GM18520 (cell line): ENCODE data around the gene ADAMTS19.
A peak's percentile ranks its signal among the peaks of the same experiment; 100 is the strongest.
"Not testable (repeated sequence)": the region's sequence is repeated elsewhere in the genome, so short reads cannot be mapped to it uniquely, and the experiment has no call there.

Experiments used
- ATAC-seq: cut with Tn5 transposase; IDR thresholded peaks from one replicate; pipeline ENCODE4 v1.9.1; 2021; ENCODE audit not compliant: unreplicated experiment

The ADAMTS19 gene

DNA sequence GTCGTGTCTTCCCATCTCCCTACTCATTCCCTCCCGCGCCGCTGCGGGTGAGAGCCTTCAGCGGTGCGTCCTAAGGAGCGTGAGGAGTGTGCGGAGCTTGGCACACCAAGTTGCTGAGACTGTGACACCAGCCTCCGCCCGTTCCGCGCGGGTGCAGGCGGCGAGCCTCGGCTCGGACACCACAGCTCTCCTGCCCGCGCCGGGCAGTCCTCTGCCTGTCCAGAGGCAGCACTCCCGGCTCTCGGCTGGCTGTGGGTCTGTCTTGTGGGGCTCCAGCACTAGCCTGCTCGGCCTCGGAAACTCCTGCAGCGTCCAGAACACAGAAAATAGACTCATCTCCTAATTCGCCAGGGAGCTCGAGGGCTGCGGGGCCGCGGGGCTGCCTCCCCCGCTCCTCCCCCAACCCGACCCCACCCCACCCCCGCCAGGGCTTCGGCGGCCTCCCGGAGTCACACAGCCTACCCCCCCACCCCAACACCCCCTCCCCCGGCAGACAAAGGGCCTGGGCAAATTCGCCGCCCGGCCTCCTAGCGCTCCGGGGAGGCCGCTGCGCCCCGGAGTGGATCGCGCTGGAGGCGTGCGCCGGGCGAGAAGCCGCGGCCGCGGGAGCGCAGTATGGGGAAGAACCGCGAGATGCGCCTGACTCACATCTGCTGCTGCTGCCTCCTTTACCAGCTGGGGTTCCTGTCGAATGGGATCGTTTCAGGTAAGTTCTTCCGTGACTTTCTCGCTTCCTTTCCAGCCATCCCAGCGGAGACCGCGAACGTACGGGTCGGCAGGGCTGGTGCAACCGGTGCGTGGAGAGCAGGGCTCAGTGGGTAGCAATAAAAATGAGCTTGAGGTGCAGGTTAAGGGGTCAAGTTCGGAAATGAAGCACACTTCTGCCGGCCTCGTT, at the start of gene ADAMTS19:
ADAMTS19 (plus strand) TSS at position 522 of the 895 bp plus-strand sequence; CDS start at position 616, 94 bp downstream.
- ATAC-seq, result no peak

GRCh38 chr5:129410488-129410887, 49.6 kb upstream of the ADAMTS19 start:
- no peak for ATAC-seq

- ATAC-seq, result no peak
Observed at GRCh38 chr5:129412721-129413120, 47.4 kb upstream of the ADAMTS19 start.

DNA sequence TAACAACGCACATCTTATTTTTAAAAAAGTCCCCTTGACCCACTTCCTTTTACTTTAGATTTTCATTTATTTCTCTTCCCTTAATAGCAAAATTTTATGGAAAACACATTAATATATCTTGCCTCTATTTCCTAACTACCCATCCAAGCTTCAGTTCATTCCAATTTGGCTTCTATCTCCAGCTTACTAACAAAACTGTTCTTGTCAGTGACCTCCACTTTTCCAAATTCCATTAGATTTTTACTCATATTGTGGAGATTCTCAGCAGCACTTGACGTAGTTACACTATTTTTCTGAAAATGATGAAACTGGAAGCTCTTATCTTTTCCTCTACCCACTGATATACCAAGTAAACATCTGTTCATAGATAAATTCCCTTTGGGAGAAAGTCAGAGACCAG, 46.5 kb upstream of the ADAMTS19 start:
- ATAC-seq, result no peak

GRCh38 chr5:129419292-129419691, 40.8 kb upstream of the ADAMTS19 start:
- no peak for ATAC-seq

DNA sequence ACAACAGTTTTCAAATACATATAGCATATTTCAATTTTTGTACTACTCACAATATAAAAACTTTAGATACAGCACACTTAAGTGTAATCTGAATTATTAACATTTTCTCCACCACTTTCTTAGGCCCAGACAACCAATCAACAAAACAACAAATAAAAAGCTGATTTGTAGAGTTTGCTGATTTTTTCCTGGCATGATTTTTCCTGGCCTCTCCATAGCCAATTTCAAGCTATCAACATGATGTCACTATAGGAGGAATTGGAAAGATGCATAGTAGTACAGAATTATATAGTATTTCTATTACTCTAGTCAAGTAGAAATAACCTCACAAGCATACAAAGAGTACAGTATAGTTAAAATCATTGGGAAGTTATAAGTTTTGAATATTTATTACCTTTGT, 35.1 kb upstream of the ADAMTS19 start:
- ATAC-seq, result no peak

DNA sequence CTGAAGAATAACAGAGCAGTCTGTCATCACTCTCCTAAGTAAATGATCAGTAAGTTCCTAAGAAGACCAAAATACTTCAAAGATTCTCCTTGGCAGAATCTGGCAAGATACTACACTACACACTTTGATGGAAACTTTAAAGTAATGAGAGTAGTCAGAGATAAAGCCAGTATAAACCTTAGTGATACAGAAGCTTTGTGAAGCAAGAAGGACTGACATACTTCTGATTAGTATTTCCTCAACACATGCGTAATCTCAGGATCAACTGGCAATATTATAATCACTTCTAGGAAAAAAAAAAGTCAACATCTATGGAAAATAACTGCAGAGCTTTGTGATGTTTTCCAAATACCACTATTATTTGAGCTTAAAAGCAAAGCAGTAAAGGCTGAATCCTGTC, 34.0 kb upstream of the ADAMTS19 start:
- no peak for ATAC-seq

GRCh38 chr5:129428636-129429035, 31.5 kb upstream of the ADAMTS19 start:
- not testable (repeated sequence) for ATAC-seq

DNA sequence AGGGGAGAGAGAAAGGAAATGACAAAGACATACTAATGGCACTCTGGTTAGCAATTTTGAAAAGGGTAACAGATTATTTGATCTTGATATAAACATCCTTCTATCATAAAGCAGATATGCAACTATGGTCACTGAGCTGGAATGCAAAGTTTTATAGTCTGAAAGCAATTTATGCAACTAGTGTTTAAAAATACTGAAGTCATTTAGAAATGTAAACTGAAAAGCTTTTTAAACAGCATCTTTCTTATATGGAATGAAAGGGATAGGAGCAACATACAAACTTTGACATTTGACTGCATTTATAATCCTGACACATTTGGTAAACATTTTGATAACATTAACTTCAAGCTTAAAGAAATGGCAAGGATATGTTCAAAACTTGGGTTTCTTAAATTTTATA, 28.7 kb upstream of the ADAMTS19 start:
- no peak for ATAC-seq

DNA sequence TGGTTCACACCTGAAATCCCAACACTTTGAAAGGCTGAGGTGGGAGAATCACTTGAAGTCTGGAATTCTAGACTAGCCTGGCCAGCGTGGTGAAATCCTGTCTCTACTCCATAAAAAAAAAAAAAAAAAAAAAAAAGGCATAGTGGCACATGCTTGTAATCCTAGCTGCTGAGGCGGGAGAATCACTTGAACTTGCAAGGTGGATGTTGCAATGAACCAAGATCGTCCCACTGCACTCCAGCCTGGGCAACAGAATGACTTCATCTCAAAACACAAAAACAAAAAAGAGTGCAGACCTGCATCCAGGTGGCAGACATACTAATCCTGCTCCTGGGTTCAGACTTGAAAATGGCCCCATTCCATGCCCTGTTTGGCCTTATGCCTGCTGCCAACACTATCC, 21.8 kb upstream of the ADAMTS19 start:
- ATAC-seq, result no peak

DNA sequence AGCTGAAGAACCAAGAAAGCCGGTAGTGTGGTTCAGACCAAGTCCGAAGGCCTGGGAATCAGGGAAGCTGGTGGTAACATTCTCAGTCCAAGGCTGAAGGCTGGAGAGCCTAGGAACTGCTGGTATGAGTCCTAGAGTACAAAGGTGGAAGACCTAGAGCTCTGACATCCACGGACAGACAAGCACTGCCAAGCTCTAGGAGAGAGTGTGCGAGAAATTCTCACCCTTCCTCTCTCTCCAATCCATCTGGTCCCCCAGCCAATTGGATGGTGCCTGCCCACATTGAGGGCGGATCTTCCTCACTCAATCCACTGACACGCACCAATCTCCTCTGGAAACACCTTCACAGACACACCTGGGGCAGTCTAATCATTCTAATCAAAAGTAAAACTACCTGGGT, 19.7 kb upstream of the ADAMTS19 start:
- ATAC-seq, result no peak

DNA sequence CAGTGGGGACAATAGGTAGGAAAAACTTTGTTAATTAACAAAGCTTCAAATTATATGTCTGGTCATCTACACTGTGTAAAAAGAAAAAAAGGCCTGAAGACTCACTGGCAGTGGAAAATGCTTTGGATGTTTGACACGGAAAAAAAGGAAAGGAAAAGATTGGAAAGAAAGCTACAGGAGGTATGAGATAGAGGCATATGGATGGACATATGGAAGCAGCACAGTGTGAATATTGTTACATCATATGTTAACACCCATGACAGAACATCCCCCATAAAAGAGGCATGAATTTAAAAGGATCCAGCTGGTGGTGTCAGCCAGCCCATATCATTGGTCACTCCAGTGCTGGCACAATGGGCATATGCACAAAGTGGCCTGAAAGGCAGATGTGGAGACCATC, 19.0 kb upstream of the ADAMTS19 start:
- ATAC-seq, result no peak

- peak; percentile 29 for ATAC-seq
Observed at GRCh38 chr5:129445379-129445778, 14.7 kb upstream of the ADAMTS19 start.

DNA sequence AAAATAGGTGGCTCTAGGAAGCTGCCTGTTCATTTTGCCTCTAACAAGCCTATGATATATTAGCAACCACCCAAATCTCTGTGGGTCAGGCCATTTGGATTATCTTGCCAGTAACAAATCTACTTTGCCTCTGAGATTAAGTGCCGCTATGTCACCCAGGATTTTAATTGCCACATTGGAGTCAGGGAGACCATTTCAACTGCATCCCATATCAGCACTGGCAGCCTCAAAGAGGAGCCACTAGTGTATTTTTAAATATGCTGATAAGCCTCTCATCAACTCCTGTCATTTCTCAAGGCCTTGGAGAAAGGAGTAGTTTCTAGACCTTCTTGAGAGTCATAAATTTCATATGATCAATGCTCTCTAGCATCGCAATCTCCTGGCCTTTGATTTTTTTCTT, 12.1 kb upstream of the ADAMTS19 start:
- no peak for ATAC-seq

- ATAC-seq, result no peak
Observed at GRCh38 chr5:129448654-129449053, 11.4 kb upstream of the ADAMTS19 start.

- no peak for ATAC-seq
Observed at GRCh38 chr5:129454461-129454860, 5.6 kb upstream of the ADAMTS19 start.

DNA sequence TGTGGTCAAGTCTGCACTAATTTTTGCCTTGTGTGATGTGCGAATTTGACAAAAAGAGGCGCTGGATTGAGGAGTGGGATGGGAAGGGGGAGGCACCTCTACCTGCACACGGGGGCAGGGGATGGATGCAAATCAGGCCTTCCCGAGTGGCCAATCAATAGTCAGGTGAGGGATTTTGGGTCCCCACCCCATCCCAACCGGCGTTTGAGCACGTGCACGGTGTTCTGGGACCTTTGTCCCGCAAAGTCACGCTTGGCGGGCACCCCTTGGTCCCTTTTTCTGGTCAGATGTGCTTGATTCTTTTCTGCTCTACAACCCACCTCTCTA, 685 bp upstream of the ADAMTS19 start:
- ATAC-seq, result no peak

GRCh38 chr5:129460672-129460935, 506 bp downstream of the ADAMTS19 start:
- no peak for ATAC-seq

- no peak for ATAC-seq
Observed at GRCh38 chr5:129460936-129461710, 1.0 kb downstream of the ADAMTS19 start.

GRCh38 chr5:129461711-129462332, 1.7 kb downstream of the ADAMTS19 start:
- ATAC-seq, result peak; percentile 33

GRCh38 chr5:129465776-129466344, 5.8 kb downstream of the ADAMTS19 start:
- ATAC-seq, result no peak

- no peak for ATAC-seq
Observed at GRCh38 chr5:129474544-129474943, 14.4 kb downstream of the ADAMTS19 start.
